ENCODE data around the gene ARFRP1.
A peak's percentile ranks its signal among the peaks of the same experiment; 100 is the strongest.
"Not testable (repeated sequence)": the region's sequence is repeated elsewhere in the genome, so short reads cannot be mapped to it uniquely, and the experiment has no call there.

The ARFRP1 gene

DNA sequence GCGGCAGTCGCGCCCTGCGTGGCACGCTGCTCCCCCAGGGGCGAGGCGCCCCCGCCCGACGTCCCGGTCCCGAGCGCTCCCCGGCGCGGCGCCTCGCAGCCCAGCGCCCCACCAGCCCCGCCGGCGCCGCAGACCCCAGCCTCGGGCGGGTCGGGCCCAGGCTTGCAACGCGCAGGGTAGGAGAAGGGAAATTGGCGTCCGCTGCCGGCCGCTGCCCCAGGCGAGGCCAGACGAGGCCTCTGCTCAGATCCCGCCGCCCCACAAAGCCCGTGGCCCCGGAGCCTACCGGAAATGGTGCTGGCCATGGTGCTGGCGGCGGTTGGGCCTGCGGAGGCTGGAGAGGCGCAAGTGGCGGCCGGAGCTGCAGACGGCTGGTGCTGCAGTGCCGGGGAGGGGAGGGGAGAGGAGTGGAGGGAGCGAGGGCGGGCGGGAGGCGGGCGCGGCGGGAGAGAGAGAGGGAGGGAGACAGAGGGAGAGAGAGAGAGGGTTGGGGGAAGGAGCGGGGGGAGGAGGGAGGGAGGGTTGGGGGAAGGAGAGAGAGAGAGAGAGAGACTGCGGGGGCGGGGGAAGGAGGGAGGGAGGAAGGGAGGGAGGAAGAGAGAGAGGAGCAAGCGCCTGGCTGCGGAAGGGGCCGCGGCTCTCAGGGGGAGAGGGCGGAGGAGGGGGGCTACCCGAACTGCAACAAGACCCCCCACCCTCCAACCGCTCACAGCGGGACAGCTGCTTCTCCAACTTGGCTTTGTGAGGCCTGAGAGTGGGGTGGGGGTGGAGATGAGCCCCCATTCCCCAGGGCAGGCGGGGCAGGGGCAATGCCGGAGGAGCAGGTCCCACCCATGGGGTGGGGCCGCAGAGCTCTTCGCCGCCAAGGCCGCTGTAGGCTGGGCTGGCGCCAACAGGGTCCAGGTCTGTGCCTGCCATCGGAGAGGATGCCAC, 54.5 kb downstream of the ARFRP1 start, which contains the start of gene STMN3:
TSS of gene STMN3 (minus strand) at position 384 of the 933 bp plus-strand sequence. CDS start at position 305, 79 bp downstream.
- peak; percentile 85 for DNase-seq

DNA sequence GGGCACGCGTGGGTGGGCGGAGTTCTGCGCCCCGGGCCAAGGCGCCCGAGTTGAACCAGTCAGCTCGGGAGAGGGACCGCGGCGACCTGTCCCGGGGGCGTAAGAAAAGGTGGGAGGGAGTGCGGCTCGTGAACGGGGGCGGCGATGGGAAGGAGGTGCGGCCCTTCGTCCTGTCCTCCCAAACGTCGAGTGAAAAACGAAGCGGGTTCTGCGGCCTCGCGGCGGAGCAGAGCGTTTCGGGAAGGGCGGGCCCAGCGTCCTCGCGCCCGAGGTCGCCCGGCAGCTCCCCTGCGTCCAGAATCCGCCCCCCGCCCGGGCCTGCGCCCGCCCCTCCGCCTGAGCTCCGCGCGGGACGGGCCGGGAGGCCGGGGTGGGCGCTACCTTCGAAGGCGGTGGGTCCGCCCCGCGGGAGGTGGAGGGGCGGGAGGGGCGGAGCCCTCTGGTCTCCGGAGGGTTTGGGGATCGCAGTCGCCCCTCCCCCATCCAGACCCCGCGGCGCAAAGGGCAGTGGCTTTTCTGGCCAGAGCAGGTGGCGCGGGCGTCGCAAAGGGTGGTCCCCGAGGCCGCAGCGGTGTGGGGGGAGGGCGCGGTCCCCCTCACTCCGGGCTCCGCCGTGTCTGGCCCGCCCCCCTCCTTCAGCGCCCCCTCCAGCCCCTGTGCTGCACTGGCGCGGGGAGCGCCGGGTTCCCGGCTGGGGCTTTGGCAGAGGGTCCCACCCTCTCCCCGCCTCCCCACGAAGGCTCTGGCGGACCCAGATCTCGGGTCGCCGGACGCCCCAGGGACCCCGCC, 55.4 kb downstream of the ARFRP1 start:
- DNase-seq, result peak; percentile 48

DNA sequence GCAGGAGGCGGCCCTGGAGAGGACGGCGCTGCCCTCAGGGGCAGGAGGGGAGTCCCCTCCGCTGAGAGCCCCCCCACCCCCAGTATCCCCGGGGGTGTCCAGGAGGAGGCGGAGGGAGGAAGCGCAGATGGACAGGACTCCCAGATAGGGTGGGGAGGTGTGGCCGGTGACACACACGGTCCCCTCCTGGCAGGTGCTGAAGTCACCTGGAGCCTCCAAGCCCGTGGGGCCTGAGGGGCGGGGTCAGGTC, 55.9 kb downstream of the ARFRP1 start:
- DNase-seq, result no peak

DNA sequence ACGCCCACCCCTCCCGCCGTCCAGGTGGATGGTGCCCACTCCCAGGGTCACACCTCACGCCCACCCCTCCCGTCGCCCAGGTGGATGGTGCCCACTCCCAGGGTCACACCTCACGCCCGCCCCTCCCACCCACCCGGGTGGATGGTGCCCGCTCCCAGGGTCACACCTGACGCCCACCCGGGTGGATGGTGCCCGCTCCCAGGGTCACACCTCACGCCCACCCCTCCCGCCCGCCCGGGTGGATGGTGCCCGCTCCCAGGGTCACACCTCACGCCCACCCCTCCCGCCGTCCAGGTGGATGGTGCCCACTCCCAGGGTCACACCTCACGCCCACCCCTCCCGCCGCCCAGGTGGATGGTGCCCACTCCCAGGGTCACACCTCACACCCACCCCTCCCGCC, 57.3 kb downstream of the ARFRP1 start:
- DNase-seq, result not testable (repeated sequence)

DNA sequence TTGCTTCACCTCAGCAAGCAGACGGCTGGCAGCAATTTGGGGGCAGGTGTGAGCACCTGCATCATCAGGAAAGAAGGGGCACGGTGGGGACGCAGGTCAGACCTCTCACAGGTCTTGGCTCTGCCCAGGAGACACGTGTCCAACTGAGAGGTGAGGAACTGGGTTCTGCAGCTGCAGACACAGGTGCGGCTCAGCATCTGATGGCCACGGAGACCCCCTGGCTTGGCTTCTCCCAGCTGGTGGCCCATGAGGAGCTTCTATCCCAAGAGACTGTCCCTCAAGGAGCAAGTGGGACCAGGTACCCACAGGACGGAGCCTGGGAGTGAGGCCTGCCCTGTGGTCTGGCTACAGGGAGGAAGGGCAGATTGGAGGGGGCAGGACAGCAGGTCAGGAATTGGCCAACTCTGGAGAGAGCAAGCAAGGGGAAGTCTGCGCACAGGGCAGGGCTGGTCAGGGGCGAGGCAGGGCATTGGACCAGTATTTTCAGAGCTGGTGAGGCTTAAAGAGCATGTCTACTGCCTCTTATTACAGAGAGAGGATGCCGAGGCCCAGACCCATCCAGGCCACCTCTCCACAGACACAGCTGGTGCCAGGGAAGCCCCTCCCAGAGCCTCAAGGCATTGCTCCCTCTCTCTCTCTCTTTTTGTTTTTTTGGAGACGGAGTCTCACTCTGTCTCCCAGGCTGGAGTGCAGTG, 58.7 kb downstream of the ARFRP1 start:
- no peak for DNase-seq
